Measurements from ENCODE around the gene PARP8.

DNA sequence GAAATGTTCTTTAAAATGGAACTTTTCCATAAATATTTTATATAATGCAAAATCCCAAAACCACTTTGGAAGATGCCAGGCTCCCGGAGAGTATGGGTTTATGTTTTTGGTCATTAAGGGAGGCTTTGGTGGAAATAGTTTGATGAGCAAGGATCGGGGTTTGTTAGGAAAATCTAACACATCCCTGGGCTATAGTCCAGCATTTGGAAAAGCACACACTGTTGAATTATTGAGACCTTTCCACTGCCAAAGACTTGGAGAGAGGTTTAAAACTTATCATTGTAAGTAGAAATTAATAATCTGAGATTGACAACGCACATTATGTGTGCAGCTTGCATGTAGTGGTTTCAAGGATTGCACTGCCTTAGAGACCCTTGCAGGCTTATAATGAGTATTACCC is 156.3 kb downstream of the PARP8 start:
- TF ChIP-seq POLR2A (IDR thresholded peaks at IDR 0.05; ENCODE audit: low read depth, low read length) (no peak), MAFK (IDR thresholded peaks at IDR 0.05; ENCODE audit: low read depth, low read length) (no peak), RFX5 (IDR thresholded peaks at IDR 0.05; ENCODE audit: low read depth, low read length) (no peak), FOS (IDR thresholded peaks at IDR 0.05; ENCODE audit: low read depth, low read length) (no peak), BHLHE40 (IDR thresholded peaks at IDR 0.05; ENCODE audit: low read depth, low read length) (no peak), RAD21 (IDR thresholded peaks at IDR 0.05; ENCODE audit: low read length) (no peak), SMC3 (IDR thresholded peaks at IDR 0.05; ENCODE audit: low read depth, low read length) (no peak)
- TF ChIP-seq, protein P1, sequence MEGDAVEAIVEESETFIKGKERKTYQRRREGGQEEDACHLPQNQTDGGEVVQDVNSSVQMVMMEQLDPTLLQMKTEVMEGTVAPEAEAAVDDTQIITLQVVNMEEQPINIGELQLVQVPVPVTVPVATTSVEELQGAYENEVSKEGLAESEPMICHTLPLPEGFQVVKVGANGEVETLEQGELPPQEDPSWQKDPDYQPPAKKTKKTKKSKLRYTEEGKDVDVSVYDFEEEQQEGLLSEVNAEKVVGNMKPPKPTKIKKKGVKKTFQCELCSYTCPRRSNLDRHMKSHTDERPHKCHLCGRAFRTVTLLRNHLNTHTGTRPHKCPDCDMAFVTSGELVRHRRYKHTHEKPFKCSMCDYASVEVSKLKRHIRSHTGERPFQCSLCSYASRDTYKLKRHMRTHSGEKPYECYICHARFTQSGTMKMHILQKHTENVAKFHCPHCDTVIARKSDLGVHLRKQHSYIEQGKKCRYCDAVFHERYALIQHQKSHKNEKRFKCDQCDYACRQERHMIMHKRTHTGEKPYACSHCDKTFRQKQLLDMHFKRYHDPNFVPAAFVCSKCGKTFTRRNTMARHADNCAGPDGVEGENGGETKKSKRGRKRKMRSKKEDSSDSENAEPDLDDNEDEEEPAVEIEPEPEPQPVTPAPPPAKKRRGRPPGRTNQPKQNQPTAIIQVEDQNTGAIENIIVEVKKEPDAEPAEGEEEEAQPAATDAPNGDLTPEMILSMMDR (conservative IDR thresholded peaks at IDR 0.05; ENCODE audit: low read depth, low read length) = no peak
- TF ChIP-seq, protein P2, sequence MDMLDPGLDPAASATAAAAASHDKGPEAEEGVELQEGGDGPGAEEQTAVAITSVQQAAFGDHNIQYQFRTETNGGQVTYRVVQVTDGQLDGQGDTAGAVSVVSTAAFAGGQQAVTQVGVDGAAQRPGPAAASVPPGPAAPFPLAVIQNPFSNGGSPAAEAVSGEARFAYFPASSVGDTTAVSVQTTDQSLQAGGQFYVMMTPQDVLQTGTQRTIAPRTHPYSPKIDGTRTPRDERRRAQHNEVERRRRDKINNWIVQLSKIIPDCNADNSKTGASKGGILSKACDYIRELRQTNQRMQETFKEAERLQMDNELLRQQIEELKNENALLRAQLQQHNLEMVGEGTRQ (IDR thresholded peaks at IDR 0.05; ENCODE audit: low read depth, low read length) = no peak

All from IMR-90 (cell line).